ENCODE data around the gene PPP2R5A. TPM values are rescaled to one million over a fixed set of nuclear protein-coding genes. Genes with fewer than 3 reads are reported as not detected.

PPP2R5A gene
- total and polyA plus RNA-seq, 8 donors, result 38.4 to 72.6 (median 52.5) TPM

DNA sequence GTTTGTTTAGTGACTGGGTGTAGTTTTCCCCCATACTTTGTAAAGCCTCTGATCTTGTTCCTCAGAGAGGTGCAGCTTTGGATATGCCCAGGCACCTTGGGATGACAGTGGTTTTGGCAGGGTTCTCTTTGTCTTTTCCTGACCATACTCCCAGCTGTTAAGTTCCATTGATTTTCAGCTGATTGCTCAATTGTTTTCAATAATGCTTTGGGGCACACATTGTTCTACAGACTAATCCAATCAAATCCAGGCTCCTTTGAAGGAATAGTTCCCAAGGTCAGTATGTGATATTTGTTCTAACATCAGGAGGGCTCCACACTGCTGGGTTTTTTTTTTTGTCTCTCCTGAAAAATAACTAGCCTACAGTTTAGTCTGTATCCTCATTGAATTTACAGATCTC, 24.8 kb downstream of the PPP2R5A start:
- Histone ChIP-seq H3K9me3 (no peaks in the 10 kb centered on the region), H3K4me1 (peaks cover 0 to 41% (median 16%) of the 10 kb centered on the region in 4 donors), H3K4me3 (no peak overlapping the region), H3K36me3 (peaks cover 0 to 16% (median 12%) of the 10 kb centered on the region in 4 donors), H3K27me3 (no peaks in the 10 kb centered on the region), H3K27ac (no peak overlapping the region)
- DNase-seq, result no peak
- intact Hi-C loops (cut with DNase I; ENCODE audit: low total_unique reads), result no loop called here
- TF ChIP-seq CTCF (IDR thresholded peaks at IDR 0.05) (no peak), POLR2A (IDR thresholded peaks at IDR 0.05) (no peak), EP300 (IDR thresholded peaks at IDR 0.05) (no peak), POLR2AphosphoS5 (IDR thresholded peaks at IDR 0.05) (no peak)

DNA sequence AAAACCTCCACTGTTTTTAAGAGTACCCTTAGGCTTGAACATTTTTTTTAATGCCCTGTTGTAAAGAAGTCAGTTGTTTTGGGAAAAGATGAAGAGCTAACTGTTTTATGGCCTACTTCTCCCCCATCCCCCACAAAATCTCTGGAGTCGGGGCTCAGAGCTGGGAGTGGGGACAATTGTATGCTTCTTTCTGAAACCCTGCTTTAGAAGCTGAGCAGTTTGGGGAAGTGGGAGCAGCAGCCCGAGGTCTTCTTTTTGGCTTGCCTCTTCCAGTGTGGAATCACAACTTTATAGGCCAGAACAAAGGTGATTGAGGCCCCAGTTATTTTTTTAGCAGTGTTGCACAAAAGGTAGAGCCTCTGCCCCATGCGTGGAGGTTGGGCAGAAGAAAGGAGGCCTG, 25.2 kb downstream of the PPP2R5A start:
- no peak for DNase-seq
- TF ChIP-seq POLR2AphosphoS5 (IDR thresholded peaks at IDR 0.05), result no peak
- no peak for TF ChIP-seq EP300 (IDR thresholded peaks at IDR 0.05)
- no peak for TF ChIP-seq POLR2A (IDR thresholded peaks at IDR 0.05)
- no peak for TF ChIP-seq CTCF (IDR thresholded peaks at IDR 0.05)
- Histone ChIP-seq H3K4me1 (peaks cover 0 to 40% (median 16%) of the 10 kb centered on the region in 4 donors), H3K27ac (no peak overlapping the region), H3K4me3 (no peak overlapping the region), H3K9me3 (no peaks in the 10 kb centered on the region), H3K27me3 (no peaks in the 10 kb centered on the region), H3K36me3 (peaks cover 0 to 16% (median 12%) of the 10 kb centered on the region in 4 donors)
- intact Hi-C loops (cut with DNase I; ENCODE audit: low total_unique reads), result no loop called here
- WGBS, 5 donors, result 69 to 89% (median 80%) methylated on average over 3 of the region's 3 CpGs

- TF ChIP-seq EP300 (IDR thresholded peaks at IDR 0.05), result no peak
- TF ChIP-seq CTCF (IDR thresholded peaks at IDR 0.05), result no peak
- no peak for TF ChIP-seq POLR2A (IDR thresholded peaks at IDR 0.05)
- TF ChIP-seq POLR2AphosphoS5 (IDR thresholded peaks at IDR 0.05), result no peak
- H3K9me3 ChIP-seq, result no peaks in the 10 kb centered on the region
- intact Hi-C loops (cut with DNase I; ENCODE audit: low total_unique reads), result no loop called here
- 90 to 94% (median 93%) methylated on average over 2 of the region's 2 CpGs for WGBS, 5 donors
- peaks cover 0 to 45% (median 20%) of the 10 kb centered on the region in 4 donors for H3K4me1 ChIP-seq
- H3K27ac ChIP-seq, result no peak overlapping the region
- no peaks in the 10 kb centered on the region for H3K27me3 ChIP-seq
- DNase-seq, result no peak
- H3K4me3 ChIP-seq, result no peak overlapping the region
- H3K36me3 ChIP-seq, result peaks cover 0 to 16% (median 12%) of the 10 kb centered on the region in 4 donors
Observed at GRCh38 chr1:212311836-212312497, 26.8 kb downstream of the PPP2R5A start.

GRCh38 chr1:212313616-212314015, 28.4 kb downstream of the PPP2R5A start:
- intact Hi-C loops (cut with DNase I; ENCODE audit: low total_unique reads), result no loop called here
- WGBS, 5 donors, result 70 to 85% (median 80%) methylated on average over 2 of the region's 2 CpGs
- no peak for DNase-seq
- no peak overlapping the region for H3K4me3 ChIP-seq
- TF ChIP-seq POLR2AphosphoS5 (IDR thresholded peaks at IDR 0.05) (no peak), CTCF (IDR thresholded peaks at IDR 0.05) (no peak), POLR2A (IDR thresholded peaks at IDR 0.05) (no peak), EP300 (IDR thresholded peaks at IDR 0.05) (no peak)
- no peak overlapping the region for H3K27ac ChIP-seq
- H3K9me3 ChIP-seq, result no peaks in the 10 kb centered on the region
- peaks cover 0 to 60% (median 26%) of the 10 kb centered on the region in 4 donors for H3K4me1 ChIP-seq
- peaks cover 0 to 13% (median 9%) of the 10 kb centered on the region in 4 donors for H3K36me3 ChIP-seq
- no peaks in the 10 kb centered on the region for H3K27me3 ChIP-seq
